ENCODE results near the gene PSMB5.
"Not testable (repeated sequence)": the region's sequence is repeated elsewhere in the genome, so short reads cannot be mapped to it uniquely, and the experiment has no call there.

Gene PSMB5

DNA sequence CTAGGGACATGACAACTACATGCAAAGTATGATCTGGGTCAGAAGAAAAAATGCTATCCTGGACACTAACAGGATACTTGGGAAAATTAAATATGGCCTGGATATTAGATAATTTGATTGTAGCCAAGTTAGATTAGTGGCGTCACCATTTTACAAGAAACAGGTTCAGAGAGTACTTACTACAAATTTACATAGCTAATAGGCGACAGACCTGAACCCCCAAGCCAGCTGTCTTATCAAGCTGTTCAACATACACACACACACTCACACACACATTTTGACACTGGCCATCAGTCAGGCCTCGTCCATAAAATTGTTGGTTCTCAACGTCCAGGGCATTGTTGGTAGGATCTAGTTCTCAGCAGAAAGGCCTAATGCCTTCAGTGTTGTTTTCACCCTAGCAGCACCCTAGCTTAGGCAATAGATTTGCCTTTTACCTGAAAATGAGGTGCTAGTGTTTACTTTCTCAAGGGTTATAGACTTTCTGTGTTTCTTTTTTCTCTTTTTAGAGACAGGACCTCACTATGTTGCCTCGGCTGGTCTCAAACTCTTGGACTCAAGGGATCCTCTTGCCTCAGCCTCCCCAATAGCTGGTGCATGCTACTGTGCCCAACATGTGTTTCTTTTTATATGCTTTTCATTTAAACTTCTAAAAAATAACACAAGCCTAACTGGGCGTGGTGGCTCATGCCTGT, 21.5 kb downstream of the PSMB5 start:
- DNase-seq = no peak

- peak; percentile 55 for DNase-seq
These were observed 24.6 kb downstream of the PSMB5 start, which contains the start of gene C14orf93 for GRCh38 chr14:23009939-23010726. Gene C14orf93 (minus strand): TSS chr14:23010143. CDS start chr14:22999023, 11,120 bp downstream.

DNA sequence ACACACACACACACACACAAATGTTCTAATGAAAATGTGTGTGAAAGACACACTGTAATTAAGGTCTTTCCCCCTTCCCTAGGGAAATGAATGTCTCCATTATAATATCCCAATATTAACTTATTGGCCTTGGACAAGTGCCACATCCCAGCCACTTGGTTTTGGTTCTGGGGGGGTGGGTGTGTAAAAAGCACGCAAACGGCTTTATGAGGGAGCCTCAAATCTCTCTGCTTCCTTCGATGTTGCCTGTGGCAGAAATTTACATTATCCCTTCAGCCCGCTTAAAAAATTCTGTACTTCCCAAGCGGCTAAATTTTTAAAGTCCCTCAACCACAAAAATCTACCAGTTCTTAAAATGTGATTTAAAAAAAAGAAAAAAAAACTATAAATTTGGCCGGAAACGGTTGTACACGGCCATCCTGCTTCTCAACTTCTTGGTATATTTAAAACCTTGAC, 25.2 kb downstream of the PSMB5 start:
- DNase-seq = no peak

- DNase-seq = no peak
These were observed 25.9 kb downstream of the PSMB5 start for GRCh38 chr14:23008831-23009230.

DNA sequence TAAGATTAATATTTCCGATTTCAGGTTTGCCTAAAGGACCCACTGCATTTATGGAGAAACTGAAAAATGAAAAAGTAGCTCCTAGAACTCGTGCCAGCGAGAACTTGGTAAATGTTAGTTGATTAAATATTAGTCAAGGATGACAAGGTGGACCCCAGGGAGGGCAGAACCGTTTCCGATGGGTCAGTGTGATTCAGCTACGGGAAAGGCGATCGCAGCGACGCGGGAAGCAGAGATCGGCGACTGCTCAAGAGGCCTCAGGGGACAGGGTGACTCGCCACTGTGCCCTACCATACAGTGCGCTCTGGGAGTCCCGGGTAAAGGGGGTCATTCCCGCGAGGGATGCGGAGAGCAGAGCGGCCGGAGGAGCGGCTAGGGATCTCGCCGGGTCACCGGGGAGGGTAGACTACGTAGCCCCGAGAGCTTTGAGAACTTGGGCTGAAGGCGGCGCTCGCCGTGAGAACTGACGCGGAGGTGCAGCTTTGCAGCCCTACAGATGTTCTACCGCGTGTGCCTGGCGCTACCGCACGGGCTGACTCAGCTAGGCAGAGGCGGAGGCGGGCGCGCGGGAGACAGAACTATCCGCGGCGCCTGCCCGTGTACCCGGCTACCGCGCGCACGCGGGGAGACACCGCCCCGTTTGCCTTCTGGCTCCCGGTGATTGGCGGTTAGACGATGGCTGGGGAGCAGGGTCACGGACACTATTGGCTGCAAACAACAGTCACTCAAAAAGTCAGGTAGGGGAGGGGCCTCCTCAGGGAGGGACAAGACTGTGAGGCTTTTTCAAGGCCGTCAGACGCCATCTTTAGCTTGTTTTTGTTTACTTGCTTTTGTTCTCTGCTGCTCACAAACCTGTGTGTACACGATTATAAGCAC, 27.9 kb downstream of the PSMB5 start:
- peak; percentile 93 for DNase-seq

DNA sequence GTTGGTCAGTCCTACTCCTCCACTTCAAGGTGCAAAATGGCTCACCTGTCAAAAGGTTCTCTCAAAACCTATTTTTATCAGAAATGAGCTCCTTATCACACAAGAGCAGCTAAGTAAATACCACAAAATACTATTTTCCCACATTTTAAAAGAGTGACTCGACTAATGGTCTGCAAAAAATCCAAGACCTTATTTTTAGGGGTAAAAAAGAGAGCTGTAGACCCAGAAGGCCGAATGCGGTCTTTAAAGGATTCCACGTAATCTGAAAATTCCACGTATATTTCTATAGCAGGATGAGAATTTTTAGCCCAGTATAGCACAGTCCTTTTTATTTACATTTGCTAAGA, 28.5 kb downstream of the PSMB5 start:
- no peak for DNase-seq

- no peak for DNase-seq
These were observed 29.1 kb downstream of the PSMB5 start for GRCh38 chr14:23005451-23006187.

DNA sequence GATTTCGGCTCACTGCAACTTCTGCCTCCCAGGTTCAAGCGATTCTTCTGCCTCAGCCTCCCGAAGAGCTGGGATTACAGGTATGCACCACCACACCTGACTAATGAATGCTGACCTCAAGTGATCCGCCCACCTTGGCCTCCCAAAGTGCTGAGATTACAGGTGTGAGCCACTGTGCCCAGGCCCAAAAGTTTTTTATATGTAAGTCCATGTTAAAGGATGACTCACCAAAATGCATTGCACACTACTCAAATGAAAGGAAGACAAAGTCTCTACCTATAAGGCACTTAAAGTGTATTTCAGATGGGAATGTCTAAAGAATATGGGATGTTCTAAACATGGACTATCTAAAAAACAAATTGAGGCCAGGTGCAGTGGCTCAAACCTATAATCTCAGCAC, 30.4 kb downstream of the PSMB5 start:
- not testable (repeated sequence) for DNase-seq

- DNase-seq = no peak
These were observed 32.1 kb downstream of the PSMB5 start for GRCh38 chr14:23002592-23002991.

- DNase-seq = no peak
These were observed 33.8 kb downstream of the PSMB5 start for GRCh38 chr14:23000860-23001259.

- DNase-seq = no peak
These were observed 36.2 kb downstream of the PSMB5 start for GRCh38 chr14:22998329-22999012.

- no peak for DNase-seq
These were observed 36.9 kb downstream of the PSMB5 start for GRCh38 chr14:22997676-22998323.

- DNase-seq = no peak
These were observed 37.7 kb downstream of the PSMB5 start for GRCh38 chr14:22996768-22997654.

DNA sequence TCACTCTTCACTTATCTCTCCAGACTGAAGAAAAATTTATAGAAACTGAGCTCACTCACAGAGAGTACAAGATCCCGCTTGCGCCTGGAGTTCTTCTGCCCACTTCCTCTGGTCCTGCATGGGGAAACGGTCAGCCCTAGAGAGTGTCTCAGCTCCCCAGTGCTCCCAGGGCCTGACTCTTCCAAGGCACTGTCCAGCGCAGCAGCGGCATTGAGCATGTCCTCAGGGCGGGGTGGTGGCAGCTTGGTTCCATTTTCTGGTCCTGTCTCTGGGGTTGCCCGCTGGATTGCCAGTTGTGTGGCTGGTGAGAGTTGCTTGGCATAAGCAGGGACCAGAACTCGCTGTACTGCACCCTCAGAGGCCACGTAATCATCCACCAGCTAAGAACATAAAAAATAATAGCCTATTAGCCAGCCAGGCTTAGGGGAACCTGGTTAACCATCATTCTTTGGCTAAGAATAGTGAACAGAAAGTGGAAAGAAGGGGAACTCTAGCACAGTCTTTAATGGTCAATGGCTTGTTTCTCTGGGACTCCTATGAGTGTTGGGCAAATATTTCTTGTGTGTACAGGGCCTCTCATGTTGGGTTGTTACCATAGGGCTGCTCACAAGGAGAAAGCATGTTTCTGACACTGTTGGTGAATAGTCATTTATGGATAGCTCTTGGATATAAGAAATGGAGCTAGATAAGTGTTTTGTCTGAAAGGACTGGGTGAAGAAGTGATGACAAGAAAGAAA, 38.6 kb downstream of the PSMB5 start:
- no peak for DNase-seq

DNA sequence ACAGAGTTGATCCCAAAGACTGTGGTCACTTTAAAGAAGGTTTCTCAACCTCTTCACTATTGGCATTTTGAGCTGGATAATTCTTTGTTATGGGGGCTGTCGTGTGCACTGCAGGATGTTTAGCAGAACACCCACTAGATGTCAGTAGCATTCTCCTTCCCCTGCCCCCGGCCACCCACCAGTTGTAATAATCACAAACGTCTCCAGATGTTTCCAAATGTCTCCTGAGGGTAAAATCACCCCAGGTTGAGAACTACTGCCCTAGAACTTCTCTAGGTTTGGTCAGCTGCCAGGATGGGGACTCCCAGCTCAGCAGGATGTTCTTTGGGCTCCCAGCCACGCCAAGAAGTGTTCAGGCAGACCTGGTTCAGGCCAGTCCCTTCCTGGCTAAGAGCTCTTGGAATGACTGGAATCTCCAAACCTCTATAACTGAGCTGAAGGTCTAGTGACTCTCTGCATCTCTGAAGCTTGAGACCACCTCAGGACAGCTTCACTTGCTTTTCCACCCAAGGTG, 39.9 kb downstream of the PSMB5 start:
- DNase-seq = no peak

DNA sequence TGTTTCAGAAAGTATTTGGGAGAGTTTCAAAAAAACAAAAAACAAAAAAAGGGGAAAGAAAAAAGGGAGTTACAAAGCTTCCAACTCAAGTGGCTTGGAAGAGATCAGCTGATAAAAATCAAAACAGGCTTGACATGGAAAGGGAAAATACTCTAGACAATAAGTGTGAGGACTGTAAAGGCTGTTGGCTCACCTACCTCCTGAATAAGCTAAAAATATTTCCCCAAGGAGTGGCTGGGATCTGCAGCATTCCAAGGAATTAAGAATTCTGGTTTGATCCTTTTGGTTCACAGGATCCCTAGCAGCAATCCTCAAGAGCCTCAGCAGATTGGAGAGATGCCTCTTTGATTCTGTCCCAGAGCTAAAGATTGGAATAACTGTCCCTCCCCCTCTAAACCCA, 41.2 kb downstream of the PSMB5 start:
- DNase-seq = no peak

GRCh38 chr14:22991852-22992251, 42.8 kb downstream of the PSMB5 start:
- no peak for DNase-seq

GRCh38 chr14:22987291-22987690, 47.4 kb downstream of the PSMB5 start:
- DNase-seq = no peak

- DNase-seq = no peak
These were observed 48.1 kb downstream of the PSMB5 start for GRCh38 chr14:22986508-22987054.

Measured in activated gamma-delta T cell (primary cell).